Trophoblast cell (in vitro differentiated cells and primary cell): ENCODE data around the gene CCNK.
A peak's percentile ranks its signal among the peaks of the same experiment; 100 is the strongest.

Experiments used
- DNase-seq, 2 donors: peaks; one replicate each; pipeline ENCODE4 v3.0.0-alpha.2; 2016
- H2AFZ ChIP-seq: 2 replicates; pipeline ENCODE4 v1.6.1; 2013; ENCODE audit warnings: low read length, moderate library complexity, mild to moderate bottlenecking; ENCODE audit not compliant: insufficient read depth, poor library complexity
- H2AK5ac ChIP-seq: 2 replicates; pipeline ENCODE4 v1.6.1; 2013; ENCODE audit warnings: mild to moderate bottlenecking, low read length
- H2BK120ac ChIP-seq: 2 replicates; pipeline ENCODE4 v1.6.1; 2013; ENCODE audit warnings: low read length, mild to moderate bottlenecking, moderate library complexity; ENCODE audit not compliant: insufficient read depth, poor library complexity
- H2BK12ac ChIP-seq: 2 replicates; pipeline ENCODE4 v1.6.1; 2013; ENCODE audit warnings: mild to moderate bottlenecking, low read length, moderate library complexity
- H2BK5ac ChIP-seq: 2 replicates; pipeline ENCODE4 v1.6.1; 2013; ENCODE audit warnings: low read length, low read depth, moderate library complexity, mild to moderate bottlenecking; ENCODE audit not compliant: poor library complexity
- H3K14ac ChIP-seq: 2 replicates; pipeline ENCODE4 v1.6.1; 2013; ENCODE audit warnings: mild to moderate bottlenecking, low read length
- H3K18ac ChIP-seq: 2 replicates; pipeline ENCODE4 v1.6.1; 2013; ENCODE audit warnings: mild to moderate bottlenecking, low read length
- H3K23ac ChIP-seq: 2 replicates; pipeline ENCODE4 v1.6.1; 2013; ENCODE audit warnings: low read length
- H3K27ac ChIP-seq: 2 replicates; pipeline ENCODE4 v1.5.1; 2013; ENCODE audit warnings: low read depth, mild to moderate bottlenecking, inconsistent platforms, low read length, moderate library complexity
- H3K27me3 ChIP-seq: 2 replicates; pipeline ENCODE4 v1.6.1; 2013; ENCODE audit warnings: inconsistent platforms, mild to moderate bottlenecking, low read length, moderate library complexity; ENCODE audit not compliant: insufficient read depth
- H3K36me3 ChIP-seq, 2 experiments: 1 replicate in 1 of 2; 2 replicates in 1 of 2; pipeline ENCODE4 v1.6.1; 2013; ENCODE audit warnings: low read length in 2 of 2, mild to moderate bottlenecking in 2 of 2, moderate library complexity in 1 of 2; ENCODE audit not compliant: insufficient read depth in 2 of 2, control insufficient read depth in 1 of 2
- H3K4ac ChIP-seq: 2 replicates; pipeline ENCODE4 v1.6.1; 2013; ENCODE audit warnings: low read depth, mild to moderate bottlenecking, low read length, moderate library complexity
- H3K4me1 ChIP-seq, 2 experiments: 1 replicate in 1 of 2; 2 replicates in 1 of 2; pipeline ENCODE4 v1.6.1; 2013; ENCODE audit warnings: low read length in 2 of 2, mild to moderate bottlenecking in 2 of 2, moderate library complexity in 1 of 2; ENCODE audit not compliant: insufficient read depth in 2 of 2, control insufficient read depth in 1 of 2
- H3K4me2 ChIP-seq: 2 replicates; pipeline ENCODE4 v1.6.1; 2013; ENCODE audit warnings: inconsistent platforms, mild to moderate bottlenecking, low read length, moderate library complexity
- H3K4me3 ChIP-seq: 2 replicates; pipeline ENCODE4 v1.5.1; 2013; ENCODE audit warnings: mild to moderate bottlenecking, low read depth, low read length, inconsistent platforms
- H3K79me1 ChIP-seq: one replicate; pipeline ENCODE4 v1.6.1; 2013; ENCODE audit warnings: low read length
- H3K79me2 ChIP-seq: 2 replicates; pipeline ENCODE4 v1.6.1; 2013; ENCODE audit warnings: low read length, mild to moderate bottlenecking; ENCODE audit not compliant: control insufficient read depth, insufficient read depth, poor library complexity
- H3K9ac ChIP-seq: 2 replicates; pipeline ENCODE4 v1.6.1; 2013; ENCODE audit warnings: mild to moderate bottlenecking, low read length
- H3K9me3 ChIP-seq: 2 replicates; pipeline ENCODE4 v1.6.1; 2013; ENCODE audit warnings: low read depth, mild to moderate bottlenecking, control low read depth, inconsistent platforms, low read length; ENCODE audit not compliant: insufficient read depth
- H4K12ac ChIP-seq: 2 replicates; pipeline ENCODE4 v1.6.1; 2013; ENCODE audit warnings: low read depth, mild to moderate bottlenecking, low read length, moderate library complexity
- H4K8ac ChIP-seq: 2 replicates; pipeline ENCODE4 v1.6.1; 2013; ENCODE audit warnings: low read depth, mild to moderate bottlenecking, low read length, moderate library complexity
- H4K91ac ChIP-seq: one replicate; pipeline ENCODE4 v1.6.1; 2013; ENCODE audit warnings: low read depth, mild to moderate bottlenecking, low read length, moderate library complexity
- WGBS: extraction: QIAGEN DNeasy Blood & Tissue Kit; methylation state at CpG from one replicate; pipeline ENCODE4 v1.1.7; 2013; ENCODE audit warnings: missing lambda C conversion rate; ENCODE audit not compliant: insufficient read length, insufficient coverage; ENCODE audit errors: extremely low coverage; 5-methylcytosine and 5-hydroxymethylcytosine counted together

The CCNK gene

GRCh38 chr14:99475179-99475578 lies 6.0 kb upstream of the CCNK start:
- H3K18ac ChIP-seq: no peak overlapping the region
- peak overlapping the region; percentile 35 for H3K4ac ChIP-seq
- no peak overlapping the region for H2AFZ ChIP-seq
- H4K91ac ChIP-seq: no peak overlapping the region
- H2BK120ac ChIP-seq: no peak overlapping the region
- H2BK5ac ChIP-seq: no peak overlapping the region
- no peak overlapping the region for H4K8ac ChIP-seq
- peaks cover 4% of the 10 kb centered on the region for H3K79me1 ChIP-seq
- no peak overlapping the region for H3K4me3 ChIP-seq
- H3K27me3 ChIP-seq: no peaks in the 10 kb centered on the region
- H3K79me2 ChIP-seq: peaks cover 24% of the 10 kb centered on the region
- no CpG with 5 or more reads among the region's 9 CpGs for WGBS
- H3K4me1 ChIP-seq: peaks cover 8 to 15% of the 10 kb centered on the region in 2 experiments
- H2AK5ac ChIP-seq: no peak overlapping the region
- H3K9ac ChIP-seq: no peak overlapping the region
- no peak overlapping the region for H4K12ac ChIP-seq
- H3K14ac ChIP-seq: no peak overlapping the region
- DNase-seq: peak; percentile 46 to 75
- no peaks in the 10 kb centered on the region for H3K9me3 ChIP-seq
- H3K27ac ChIP-seq: no peak overlapping the region
- H3K4me2 ChIP-seq: no peak overlapping the region
- peaks cover 0 to 2% of the 10 kb centered on the region in 2 experiments for H3K36me3 ChIP-seq
- H3K23ac ChIP-seq: no peak overlapping the region
- no peak overlapping the region for H2BK12ac ChIP-seq

- Histone ChIP-seq H2AK5ac (no peak overlapping the region), H4K12ac (no peak overlapping the region), H2AFZ (no peak overlapping the region), H2BK5ac (no peak overlapping the region), H3K4me3 (no peak overlapping the region), H3K14ac (no peak overlapping the region), H3K27ac (no peak overlapping the region), H4K91ac (no peak overlapping the region), H3K4me2 (no peak overlapping the region), H2BK12ac (no peak overlapping the region), H3K36me3 (peaks cover 0 to 2% of the 10 kb centered on the region in 2 experiments), H3K4ac (peak overlapping the region; percentile 27), H3K23ac (no peak overlapping the region), H3K79me2 (peaks cover 28% of the 10 kb centered on the region), H3K18ac (no peak overlapping the region), H3K4me1 (peaks cover 3 to 11% of the 10 kb centered on the region in 2 experiments), H3K9ac (no peak overlapping the region), H3K27me3 (no peaks in the 10 kb centered on the region), H2BK120ac (no peak overlapping the region), H3K79me1 (peaks cover 8% of the 10 kb centered on the region), H3K9me3 (no peaks in the 10 kb centered on the region), H4K8ac (no peak overlapping the region)
- DNase-seq: peak; percentile 9 to 82
- WGBS: no CpG with 5 or more reads among the region's 2 CpGs
Observed at GRCh38 chr14:99475660-99476059, 5.5 kb upstream of the CCNK start.

- no peak overlapping the region for H3K9ac ChIP-seq
- no peak overlapping the region for H3K14ac ChIP-seq
- H3K4me2 ChIP-seq: no peak overlapping the region
- no peak overlapping the region for H3K4ac ChIP-seq
- no peaks in the 10 kb centered on the region for H3K27me3 ChIP-seq
- H4K91ac ChIP-seq: no peak overlapping the region
- H3K36me3 ChIP-seq: peaks cover 0 to 2% of the 10 kb centered on the region in 2 experiments
- no peak overlapping the region for H3K4me3 ChIP-seq
- no peak overlapping the region for H2BK120ac ChIP-seq
- H4K8ac ChIP-seq: no peak overlapping the region
- H2BK12ac ChIP-seq: no peak overlapping the region
- no peak overlapping the region for H3K23ac ChIP-seq
- H3K27ac ChIP-seq: no peak overlapping the region
- H3K9me3 ChIP-seq: no peaks in the 10 kb centered on the region
- H3K79me1 ChIP-seq: peaks cover 12% of the 10 kb centered on the region
- H3K18ac ChIP-seq: no peak overlapping the region
- no peak overlapping the region for H4K12ac ChIP-seq
- WGBS: no CpG with 5 or more reads among the region's 1 CpG
- peak in 1 of 2 donors; percentile 33 for DNase-seq
- peaks cover 26% of the 10 kb centered on the region for H3K79me2 ChIP-seq
- no peak overlapping the region for H2BK5ac ChIP-seq
- H3K4me1 ChIP-seq: peaks cover 0 to 9% of the 10 kb centered on the region in 2 experiments
- H2AFZ ChIP-seq: no peak overlapping the region
- no peak overlapping the region for H2AK5ac ChIP-seq
Observed at GRCh38 chr14:99476864-99477263, 4.3 kb upstream of the CCNK start.

GRCh38 chr14:99478128-99478527 lies 3.1 kb upstream of the CCNK start:
- H3K14ac ChIP-seq: no peak overlapping the region
- no peak overlapping the region for H2AK5ac ChIP-seq
- no peak overlapping the region for H3K27ac ChIP-seq
- H3K9me3 ChIP-seq: no peaks in the 10 kb centered on the region
- no peak overlapping the region for H3K9ac ChIP-seq
- H3K4ac ChIP-seq: peak overlapping the region; percentile 71
- H2BK5ac ChIP-seq: no peak overlapping the region
- H2BK12ac ChIP-seq: no peak overlapping the region
- no peak overlapping the region for H3K4me2 ChIP-seq
- H4K8ac ChIP-seq: no peak overlapping the region
- H3K4me1 ChIP-seq: peaks cover under 1 to 12% of the 10 kb centered on the region in 2 experiments
- DNase-seq: no peak
- no peak overlapping the region for H2BK120ac ChIP-seq
- no peaks in the 10 kb centered on the region for H3K27me3 ChIP-seq
- no CpG with 5 or more reads among the region's 4 CpGs for WGBS
- peaks cover 0 to 2% of the 10 kb centered on the region in 2 experiments for H3K36me3 ChIP-seq
- peaks cover 27% of the 10 kb centered on the region for H3K79me2 ChIP-seq
- no peak overlapping the region for H3K23ac ChIP-seq
- peaks cover 12% of the 10 kb centered on the region for H3K79me1 ChIP-seq
- H3K18ac ChIP-seq: no peak overlapping the region
- H4K12ac ChIP-seq: no peak overlapping the region
- no peak overlapping the region for H2AFZ ChIP-seq
- no peak overlapping the region for H3K4me3 ChIP-seq
- no peak overlapping the region for H4K91ac ChIP-seq
